ENCODE results near the gene GFRA1. TPM values are rescaled to one million over a fixed set of nuclear protein-coding genes. Genes with fewer than 3 reads are reported as not detected.

The GFRA1 gene
- total RNA-seq, 2 experiments from 2014 or later = not detected

DNA sequence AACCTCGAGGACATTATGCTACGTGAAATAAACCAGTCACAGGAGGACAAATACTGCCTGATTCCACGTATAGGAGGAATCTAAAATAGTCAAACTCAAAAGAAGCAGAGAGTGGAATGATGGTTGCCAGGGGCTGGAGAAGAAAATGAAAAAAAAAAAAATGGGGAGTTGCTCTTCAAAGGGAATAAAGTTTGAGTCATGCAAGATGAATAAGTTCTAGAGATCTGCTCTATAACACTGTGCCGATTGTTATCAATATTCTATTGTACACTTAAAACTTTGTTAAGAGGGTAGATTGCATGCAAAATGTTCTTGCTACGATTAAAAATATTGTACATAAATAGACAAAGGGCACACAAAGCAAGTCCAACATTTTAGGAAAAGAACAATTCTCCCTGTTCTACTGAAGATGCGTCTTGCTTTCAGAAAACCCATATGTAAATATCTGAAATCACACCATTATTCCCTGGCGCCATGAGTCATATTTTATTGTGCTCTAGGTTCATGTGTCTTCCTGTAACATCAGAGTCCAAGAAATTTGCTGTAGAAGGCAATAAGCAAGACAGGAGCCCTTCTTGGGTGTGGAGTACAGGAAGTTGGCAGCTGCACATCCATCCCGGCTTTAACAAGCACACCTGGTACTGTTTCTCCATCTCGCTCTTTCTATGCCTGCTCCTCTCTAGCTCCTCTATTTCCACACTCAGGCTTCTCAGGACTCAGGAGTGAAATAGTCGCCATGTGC, 145.9 kb downstream of the GFRA1 start:
- no peaks in the 10 kb centered on the region for H3K27me3 Mint-ChIP-seq
- ChIA-PET POLR2A (no interaction called here), CTCF (no interaction called here)
- no peaks in the 10 kb centered on the region for H3K36me3 Mint-ChIP-seq (ENCODE audit: low read depth)
- no peak overlapping the region for H3K4me3 Mint-ChIP-seq
- no peak for DNase-seq
- H3K9me3 Mint-ChIP-seq = no peaks in the 10 kb centered on the region
- no peak overlapping the region for H3K27ac Mint-ChIP-seq
- no peaks in the 10 kb centered on the region for H3K4me1 Mint-ChIP-seq

DNA sequence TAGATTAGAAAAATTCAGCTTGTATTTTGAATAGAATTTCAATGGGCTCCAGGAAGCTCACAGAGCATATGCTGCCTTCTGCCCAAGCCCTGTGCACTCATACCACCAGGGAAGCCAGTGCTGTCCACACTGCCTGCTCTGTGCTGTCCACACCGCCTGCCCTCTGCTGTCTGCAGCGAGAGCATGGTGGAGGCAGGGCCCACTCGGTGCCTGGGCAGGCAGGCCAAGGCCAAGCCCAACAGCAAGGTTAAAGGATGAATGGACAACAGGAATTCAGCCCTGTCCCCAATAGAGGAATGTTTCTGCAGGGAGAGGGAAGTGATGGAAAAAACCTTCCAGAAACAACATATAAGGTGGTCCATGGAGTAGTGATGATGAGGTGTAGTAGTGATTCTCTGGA, 146.8 kb downstream of the GFRA1 start:
- Mint-ChIP-seq H3K27me3 (no peaks in the 10 kb centered on the region), H3K9me3 (no peaks in the 10 kb centered on the region), H3K4me1 (no peaks in the 10 kb centered on the region), H3K27ac (no peak overlapping the region), H3K4me3 (no peak overlapping the region), H3K36me3 (ENCODE audit: low read depth) (no peaks in the 10 kb centered on the region)
- ChIA-PET POLR2A (no interaction called here), CTCF (interaction anchor here (0.7 kb wide), 1 partner anchor 21 kb away, joined by 3 read pairs; no protein-coding TSS in a partner anchor)
- no peak for DNase-seq

DNA sequence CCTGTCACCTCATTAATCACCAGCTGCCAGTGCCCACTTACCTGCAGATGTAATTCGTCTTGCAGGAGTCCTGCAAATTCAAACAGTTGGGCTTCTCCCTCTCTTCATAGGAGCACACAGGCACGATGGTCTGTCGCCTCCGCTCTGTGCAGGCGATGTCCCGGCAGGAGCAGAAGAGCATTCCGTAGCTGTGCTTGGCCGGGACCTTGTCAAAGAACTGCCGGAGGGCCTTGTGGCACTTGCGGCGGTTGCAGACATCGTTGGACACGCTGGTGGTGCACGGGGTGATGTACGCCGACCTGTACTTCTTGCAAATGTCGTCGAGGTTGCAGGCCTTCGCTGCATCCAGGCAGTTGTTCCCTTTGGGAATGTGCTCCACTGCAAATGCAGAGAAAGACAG, 147.8 kb downstream of the GFRA1 start:
- DNase-seq = no peak
- Mint-ChIP-seq H3K4me1 (no peaks in the 10 kb centered on the region), H3K36me3 (ENCODE audit: low read depth) (no peaks in the 10 kb centered on the region), H3K27me3 (no peaks in the 10 kb centered on the region), H3K4me3 (no peak overlapping the region), H3K9me3 (no peaks in the 10 kb centered on the region), H3K27ac (no peak overlapping the region)
- ChIA-PET CTCF (no interaction called here), POLR2A (no interaction called here)

DNA sequence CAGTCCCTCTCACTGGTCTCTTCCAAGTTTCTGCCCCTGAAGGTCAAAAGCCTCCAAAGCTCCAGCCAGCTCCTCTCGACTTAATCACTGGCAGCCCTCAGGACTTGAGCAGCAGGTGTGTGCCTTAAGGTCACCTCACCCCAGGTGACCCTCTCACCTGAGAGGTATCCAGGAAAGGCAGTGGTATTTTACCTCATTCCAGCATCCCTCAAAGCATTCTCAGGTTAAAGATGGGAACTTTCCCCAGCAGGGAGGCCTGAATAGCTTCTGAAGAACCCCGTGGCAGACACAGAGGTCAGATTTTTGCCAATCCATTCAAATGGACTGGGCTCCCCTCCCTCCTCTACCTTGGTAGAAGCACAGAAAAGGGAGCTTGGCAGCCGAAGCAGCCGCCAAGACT, 148.2 kb downstream of the GFRA1 start:
- ChIA-PET CTCF (no interaction called here), POLR2A (no interaction called here)
- Mint-ChIP-seq H3K4me1 (no peaks in the 10 kb centered on the region), H3K27ac (peak overlapping the region; percentile 46), H3K9me3 (no peaks in the 10 kb centered on the region), H3K36me3 (ENCODE audit: low read depth) (no peaks in the 10 kb centered on the region), H3K27me3 (no peaks in the 10 kb centered on the region), H3K4me3 (no peak overlapping the region)
- DNase-seq = no peak

DNA sequence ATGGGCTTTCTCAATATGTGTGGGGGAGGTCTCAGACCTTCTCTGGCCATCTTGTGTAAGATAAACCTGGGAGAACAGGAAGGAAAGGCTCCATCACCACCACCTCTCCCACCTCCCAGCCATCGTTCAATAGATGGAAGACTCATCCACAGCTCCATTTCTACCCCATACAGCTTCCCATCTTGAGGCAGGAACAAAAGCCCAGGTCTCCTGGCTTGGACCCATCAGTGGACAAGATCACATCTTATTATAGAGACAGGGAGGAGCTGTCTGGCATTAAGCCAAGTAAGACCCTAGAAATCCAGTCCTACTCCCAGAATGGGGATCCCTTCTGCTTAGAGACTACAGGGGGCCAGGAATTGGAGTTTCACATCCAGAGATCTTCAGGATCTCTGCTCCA, 150.3 kb downstream of the GFRA1 start:
- peaks cover 2% of the 10 kb centered on the region for H3K9me3 Mint-ChIP-seq
- DNase-seq = no peak
- H3K36me3 Mint-ChIP-seq (ENCODE audit: low read depth) = no peaks in the 10 kb centered on the region
- H3K4me3 Mint-ChIP-seq = no peak overlapping the region
- POLR2A ChIA-PET = no interaction called here
- CTCF ChIA-PET = no interaction called here
- no peaks in the 10 kb centered on the region for H3K27me3 Mint-ChIP-seq
- no peaks in the 10 kb centered on the region for H3K4me1 Mint-ChIP-seq
- no peak overlapping the region for H3K27ac Mint-ChIP-seq

DNA sequence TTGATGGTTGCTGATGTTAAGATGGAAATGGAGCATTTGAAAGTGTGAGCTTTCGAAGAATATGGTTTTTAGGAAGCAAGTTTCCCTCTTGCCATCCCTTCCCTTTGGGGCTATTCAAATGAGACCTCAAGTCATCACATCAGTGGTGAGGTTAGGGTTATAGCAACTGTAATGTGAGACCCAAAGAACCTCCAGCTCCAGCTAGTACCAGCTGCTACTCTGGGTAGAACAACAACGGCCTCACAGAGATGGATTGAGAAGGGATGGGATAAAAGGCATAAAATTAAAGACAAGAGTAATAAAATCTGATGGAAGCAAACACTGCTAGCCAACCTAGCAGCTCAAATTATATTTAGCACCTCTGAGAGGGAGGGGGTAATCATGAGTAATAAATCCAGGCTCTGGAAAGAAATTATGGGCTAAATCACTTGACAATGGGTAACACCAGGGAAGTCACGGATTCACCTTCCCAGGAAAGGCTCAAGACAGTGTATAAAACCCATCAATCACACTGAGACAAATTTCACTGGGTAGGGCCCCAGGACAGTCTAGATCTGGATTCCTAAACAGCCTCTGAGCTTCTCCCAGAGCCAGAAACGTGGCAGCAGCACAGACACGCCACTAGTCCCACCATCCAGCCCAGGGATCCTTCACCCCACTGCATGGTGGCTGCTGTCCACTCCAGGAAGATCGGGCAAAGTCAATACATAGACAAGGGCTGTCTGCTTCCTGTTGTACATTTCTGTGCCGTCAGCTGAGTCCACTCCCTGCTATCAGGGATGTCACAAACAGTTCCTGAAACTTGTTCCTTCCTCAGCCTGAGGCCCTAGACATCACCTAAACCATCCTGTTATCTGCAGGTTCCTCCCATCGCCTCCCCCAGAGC, 151.1 kb downstream of the GFRA1 start:
- peaks cover 2% of the 10 kb centered on the region for H3K9me3 Mint-ChIP-seq
- no peaks in the 10 kb centered on the region for H3K36me3 Mint-ChIP-seq (ENCODE audit: low read depth)
- no peak for DNase-seq
- H3K4me3 Mint-ChIP-seq = no peak overlapping the region
- no peak overlapping the region for H3K27ac Mint-ChIP-seq
- POLR2A ChIA-PET = no interaction called here
- no peaks in the 10 kb centered on the region for H3K4me1 Mint-ChIP-seq
- H3K27me3 Mint-ChIP-seq = no peaks in the 10 kb centered on the region
- CTCF ChIA-PET = interaction anchor here (0.6 kb wide), 1 partner anchor 25 kb away, joined by 3 read pairs; no protein-coding TSS in a partner anchor

DNA sequence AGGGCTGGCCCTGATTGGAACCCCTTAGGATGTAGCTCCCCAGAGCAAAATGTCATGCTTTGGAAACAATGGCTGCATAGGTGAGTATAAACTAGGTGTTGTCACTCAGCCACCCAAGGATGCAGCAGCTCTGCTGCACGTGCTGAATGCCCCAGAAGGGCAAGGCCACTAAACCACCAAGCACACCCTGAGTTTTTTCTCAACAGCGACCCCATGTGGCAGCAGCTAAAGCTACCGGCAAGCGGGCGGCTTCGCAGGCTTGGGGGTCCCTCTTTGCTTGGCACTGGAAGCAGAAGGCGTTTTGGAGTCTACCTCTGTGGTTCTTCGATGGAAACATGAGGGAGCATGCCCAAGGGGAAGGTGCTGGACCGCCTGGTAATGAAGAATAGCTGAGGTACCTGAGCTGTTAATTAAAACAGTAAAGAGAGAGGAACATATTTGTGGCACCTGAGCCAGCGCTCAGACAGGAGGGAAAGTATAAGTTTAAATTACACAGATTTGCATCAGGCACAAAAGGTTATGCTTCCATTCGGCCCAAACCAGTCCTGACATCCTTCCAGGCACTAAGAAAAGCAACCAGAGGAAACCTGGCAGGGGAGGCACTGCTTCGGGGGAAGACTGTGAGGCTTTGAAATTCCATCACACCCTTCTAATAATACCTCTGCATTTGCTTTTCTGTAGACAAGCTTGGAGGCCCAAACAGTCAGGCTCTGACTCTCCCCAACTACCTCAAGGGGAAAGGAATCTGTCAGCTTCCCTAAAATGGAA, 152.1 kb downstream of the GFRA1 start:
- H3K27me3 Mint-ChIP-seq = no peaks in the 10 kb centered on the region
- ChIA-PET POLR2A (no interaction called here), CTCF (interaction anchor here (0.6 kb wide), 1 partner anchor 26 kb away, joined by 3 read pairs; no protein-coding TSS in a partner anchor)
- H3K4me3 Mint-ChIP-seq = no peak overlapping the region
- H3K4me1 Mint-ChIP-seq = no peaks in the 10 kb centered on the region
- peaks cover 2% of the 10 kb centered on the region for H3K9me3 Mint-ChIP-seq
- H3K27ac Mint-ChIP-seq = no peak overlapping the region
- DNase-seq = no peak
- no peaks in the 10 kb centered on the region for H3K36me3 Mint-ChIP-seq (ENCODE audit: low read depth)

DNA sequence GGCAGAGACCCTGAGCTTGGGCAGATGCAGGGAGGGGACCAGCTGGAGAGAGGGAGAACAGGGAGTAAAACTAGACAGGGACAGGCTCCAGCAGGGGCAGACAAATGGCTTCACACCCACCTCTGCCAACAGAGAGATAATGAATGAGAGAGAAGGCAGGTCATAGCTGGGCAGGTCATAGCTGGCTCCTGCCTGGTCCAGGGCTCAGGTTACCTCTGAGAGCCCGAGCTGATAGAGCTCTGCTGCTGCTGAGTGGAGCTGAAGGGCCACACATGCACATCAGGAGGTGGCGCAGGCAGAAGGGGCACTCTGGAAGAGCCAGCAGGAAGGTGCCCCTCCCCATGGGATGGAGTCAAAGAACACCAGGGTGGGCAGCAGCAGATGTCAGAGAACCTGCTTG, 154.2 kb downstream of the GFRA1 start:
- H3K4me1 Mint-ChIP-seq = no peaks in the 10 kb centered on the region
- H3K36me3 Mint-ChIP-seq (ENCODE audit: low read depth) = no peaks in the 10 kb centered on the region
- POLR2A ChIA-PET = no interaction called here
- H3K9me3 Mint-ChIP-seq = peaks cover 2% of the 10 kb centered on the region
- CTCF ChIA-PET = no interaction called here
- DNase-seq = no peak
- no peak overlapping the region for H3K4me3 Mint-ChIP-seq
- no peaks in the 10 kb centered on the region for H3K27me3 Mint-ChIP-seq
- H3K27ac Mint-ChIP-seq = no peak overlapping the region

DNA sequence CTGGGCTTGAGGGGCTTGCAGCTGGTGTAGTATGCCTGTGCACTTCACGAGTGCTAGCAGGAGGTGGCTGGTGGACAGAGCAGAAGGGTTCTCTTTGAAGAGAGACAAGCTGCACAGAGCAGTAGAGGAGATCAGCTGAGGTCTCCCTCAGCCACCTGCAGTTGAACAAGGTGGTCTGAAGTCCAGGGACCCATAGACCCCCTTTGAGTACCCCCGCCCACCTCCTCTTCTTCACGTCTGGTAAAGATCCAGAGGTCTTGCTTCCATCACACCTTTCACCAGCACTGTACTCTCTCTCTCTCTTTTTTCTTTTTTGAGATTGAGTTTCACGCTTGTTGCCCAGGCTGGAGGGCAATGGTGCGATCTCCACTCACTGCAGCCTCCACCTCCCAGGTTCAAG, 157.2 kb downstream of the GFRA1 start:
- no peaks in the 10 kb centered on the region for H3K36me3 Mint-ChIP-seq (ENCODE audit: low read depth)
- CTCF ChIA-PET = interaction anchor here (0.6 kb wide), 1 partner anchor 208 kb away, joined by 3 read pairs; no protein-coding TSS in a partner anchor
- no peaks in the 10 kb centered on the region for H3K27me3 Mint-ChIP-seq
- no peak for DNase-seq
- POLR2A ChIA-PET = no interaction called here
- peaks cover 2% of the 10 kb centered on the region for H3K9me3 Mint-ChIP-seq
- H3K4me1 Mint-ChIP-seq = no peaks in the 10 kb centered on the region
- H3K4me3 Mint-ChIP-seq = no peak overlapping the region
- H3K27ac Mint-ChIP-seq = no peak overlapping the region

DNA sequence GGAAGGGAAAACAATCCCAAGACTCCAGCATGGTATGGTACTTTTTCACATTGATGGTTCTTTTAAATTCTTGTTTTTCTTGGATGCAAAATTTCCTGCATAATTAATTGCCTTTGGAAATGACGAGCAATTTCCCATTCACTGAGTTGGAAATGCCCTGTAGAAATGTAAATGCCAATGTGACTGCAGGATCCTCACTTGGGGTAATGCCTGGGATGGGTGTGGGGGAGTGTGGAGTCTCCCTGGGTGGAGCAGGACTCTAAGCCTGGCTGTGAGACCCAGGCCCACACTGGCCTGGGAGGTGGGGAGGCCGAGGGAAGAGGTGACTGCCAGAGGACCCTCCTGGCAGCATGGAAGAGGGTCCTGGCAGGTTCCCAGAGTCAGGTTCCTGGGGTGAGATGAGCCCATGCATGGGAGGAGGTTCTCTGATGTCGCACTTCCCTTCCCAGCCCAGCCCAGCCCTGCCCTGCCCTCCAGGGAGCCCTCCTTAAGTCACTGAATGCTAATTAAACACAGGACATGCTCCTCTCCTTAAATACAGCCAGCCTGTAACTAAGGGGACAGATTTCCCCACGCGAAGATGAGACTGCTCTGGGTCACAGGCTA, 157.9 kb downstream of the GFRA1 start:
- ChIA-PET POLR2A (no interaction called here), CTCF (interaction anchor here (0.6 kb wide), 1 partner anchor 207 kb away, joined by 3 read pairs; no protein-coding TSS in a partner anchor)
- no peak overlapping the region for H3K4me3 Mint-ChIP-seq
- no peaks in the 10 kb centered on the region for H3K27me3 Mint-ChIP-seq
- H3K36me3 Mint-ChIP-seq (ENCODE audit: low read depth) = no peaks in the 10 kb centered on the region
- no peaks in the 10 kb centered on the region for H3K4me1 Mint-ChIP-seq
- H3K27ac Mint-ChIP-seq = no peak overlapping the region
- DNase-seq = no peak
- peaks cover 2% of the 10 kb centered on the region for H3K9me3 Mint-ChIP-seq

DNA sequence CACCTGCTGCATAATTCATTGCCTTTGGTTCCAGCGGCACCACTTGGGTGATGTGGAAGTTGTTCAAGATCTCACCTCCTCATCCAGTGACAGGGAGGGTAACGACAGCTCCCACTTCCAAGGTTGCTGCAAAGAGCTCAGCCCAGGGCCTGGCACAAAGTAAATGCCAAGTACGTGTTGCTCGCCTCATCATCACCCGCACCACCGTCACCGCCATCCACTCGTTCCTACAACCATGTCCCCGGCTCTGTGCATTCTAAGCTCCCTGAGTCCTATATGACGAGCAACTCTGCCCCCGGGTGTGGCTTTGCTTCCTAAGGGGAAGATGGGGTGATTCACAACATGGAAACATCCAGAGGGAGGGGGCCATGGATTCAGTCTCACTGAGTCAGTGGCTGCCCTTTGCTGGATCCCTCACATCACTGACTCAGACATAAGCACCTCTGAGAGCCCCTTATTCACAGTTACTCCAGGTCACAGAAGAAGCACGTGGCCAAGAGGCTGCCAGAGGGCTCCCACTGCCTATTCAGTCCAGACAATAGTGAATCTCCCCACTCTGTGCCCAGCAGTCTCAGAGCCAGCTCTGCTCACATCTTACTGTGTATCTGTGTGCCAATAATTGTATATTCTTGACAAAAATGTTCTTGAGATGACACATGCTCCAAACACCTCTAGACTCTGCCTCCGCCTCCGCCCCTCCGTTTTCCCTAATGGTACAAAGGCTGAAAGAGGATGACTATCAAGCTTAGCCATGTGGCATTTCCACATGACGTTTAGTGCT, 159.1 kb downstream of the GFRA1 start:
- Mint-ChIP-seq H3K27ac (no peak overlapping the region), H3K9me3 (peaks cover 2% of the 10 kb centered on the region), H3K36me3 (ENCODE audit: low read depth) (no peaks in the 10 kb centered on the region), H3K4me3 (no peak overlapping the region), H3K27me3 (no peaks in the 10 kb centered on the region), H3K4me1 (no peaks in the 10 kb centered on the region)
- ChIA-PET POLR2A (no interaction called here), CTCF (no interaction called here)
- no peak for DNase-seq
